HepG2 (cell line): Measurements from ENCODE around the gene DDAH2. TPM values are rescaled to one million over a fixed set of nuclear protein-coding genes. Genes with fewer than 3 reads are reported as not detected.

Experiments
- ADNP ChIP-seq: sonication (generic); formaldehyde crosslinking; IDR thresholded peaks from 2 replicates; pipeline ENCODE4 v1.4.0; 2020; ENCODE audit warnings: missing genetic modification reagents
- AKAP8 ChIP-seq: sonication (generic); formaldehyde crosslinking; IDR thresholded peaks from 2 replicates; pipeline ENCODE4 v1.5.1; 2020; ENCODE audit warnings: mild to moderate bottlenecking, missing genetic modification reagents
- ARNTL ChIP-seq: sonication (generic); formaldehyde crosslinking; IDR thresholded peaks from 2 replicates; pipeline ENCODE4 v1.4.0; 2020; ENCODE audit warnings: mild to moderate bottlenecking, missing genetic modification reagents
- BRD4 ChIP-seq: sonication (generic); formaldehyde crosslinking; IDR thresholded peaks from 2 replicates; pipeline ENCODE4 v1.4.0; 2020; ENCODE audit warnings: missing genetic modification reagents
- EZH2 ChIP-seq: conservative IDR thresholded peaks from 2 replicates; pipeline ENCODE4 v1.6.1; 2012; ENCODE audit warnings: mild to moderate bottlenecking, low read depth, low read length, moderate library complexity
- FOSL1 ChIP-seq: sonication (generic); formaldehyde crosslinking; IDR thresholded peaks from 2 replicates; pipeline ENCODE4 v1.9.0; 2021; ENCODE audit warnings: missing genetic modification reagents, borderline replicate concordance
- FUBP1 ChIP-seq: sonication (generic); formaldehyde crosslinking; IDR thresholded peaks from 2 replicates; pipeline ENCODE4 v1.5.1; 2020; ENCODE audit warnings: missing genetic modification reagents, mild to moderate bottlenecking, borderline replicate concordance
- GTF3A ChIP-seq: sonication (generic); formaldehyde crosslinking; conservative IDR thresholded peaks from 2 replicates; pipeline ENCODE4 v1.4.0; 2020; ENCODE audit warnings: mild to moderate bottlenecking, missing genetic modification reagents
- KDM5A ChIP-seq: fragments of 200-600 bp; sonication (generic); IDR thresholded peaks from 2 replicates; pipeline ENCODE4 v1.7.0; 2018; ENCODE audit warnings: antibody characterized with exemption, mild to moderate bottlenecking, low read length, borderline replicate concordance
- KMT2A ChIP-seq: sonication (generic); formaldehyde crosslinking; IDR thresholded peaks from 2 replicates; pipeline ENCODE4 v1.4.0; 2020; ENCODE audit warnings: missing genetic modification reagents
- MNT ChIP-seq: fragments of 450-650 bp; IDR thresholded peaks from 2 replicates; pipeline ENCODE4 v1.6.1; 2016
- PITX1 ChIP-seq: sonication (generic); formaldehyde crosslinking; IDR thresholded peaks from 2 replicates; pipeline ENCODE4 v1.5.1; 2020; ENCODE audit warnings: mild to moderate bottlenecking, missing genetic modification reagents
- PRPF4 ChIP-seq: fragments of 200-400 bp; formaldehyde crosslinking; IDR thresholded peaks from 2 replicates; pipeline ENCODE4 v1.6.1; 2016; ENCODE audit warnings: low read length, low read depth; ENCODE audit not compliant: poor library complexity, severe bottlenecking
- SP5 ChIP-seq: IDR thresholded peaks from 2 replicates; pipeline ENCODE4 v1.6.1; 2016; ENCODE audit warnings: low read depth, borderline replicate concordance
- ZBTB14 ChIP-seq: sonication (generic); formaldehyde crosslinking; IDR thresholded peaks from 2 replicates; pipeline ENCODE4 v1.4.0; 2020; ENCODE audit warnings: missing genetic modification reagents
- ZBTB26 ChIP-seq: IDR thresholded peaks from 2 replicates; pipeline ENCODE4 v1.6.1; 2016; ENCODE audit warnings: missing compliant biosample characterization, missing genetic modification reagents, borderline replicate concordance
- ZFP90 ChIP-seq: sonication (generic); formaldehyde crosslinking; IDR thresholded peaks from 2 replicates; pipeline ENCODE4 v1.8.0; 2022; ENCODE audit warnings: missing genetic modification reagents, mild to moderate bottlenecking, inconsistent platforms, borderline replicate concordance
- ZNF574 ChIP-seq: sonication (generic); formaldehyde crosslinking; IDR thresholded peaks from 2 replicates; pipeline ENCODE4 v1.4.0; 2020; ENCODE audit warnings: missing genetic modification reagents
- ZSCAN22 ChIP-seq: sonication (generic); formaldehyde crosslinking; IDR thresholded peaks from 2 replicates; pipeline ENCODE4 v1.4.0; 2020; ENCODE audit warnings: mild to moderate bottlenecking, missing genetic modification reagents
- polyA plus RNA-seq, 8 experiments: library from polyadenylated mRNA; depleted of rRNA in 3 of 8; stranded (reverse) in 7 of 8; unstranded in 1 of 8; fragments of >200 nt; fragmentation: Illumina TruSeq in 4 of 8; extraction: Trizol in 4 of 8; gene quantifications; 2 replicates each; pipeline versions ENCODE4 v1.2.1 to v1.2.3, GENCODE V29; 2011 to 2016; ENCODE audit warnings: low read depth in 4 of 8, missing spikeins in 1 of 8, mixed read lengths in 1 of 8; ENCODE audit not compliant: insufficient read depth in 1 of 8
- total RNA-seq, 5 experiments: library from RNA; depleted of rRNA; stranded (reverse); fragments of >200 nt; fragmentation: Illumina TruSeq; extraction: Trizol; gene quantifications; 2 replicates each; pipeline ENCODE4 v1.2.3, GENCODE V29; 2016; ENCODE audit warnings: low read depth in 1 of 5

DDAH2 gene
- total and polyA plus RNA-seq, 2 of the 13 experiments (the other 11 are each of a cell fraction or from before 2014, with no cell fraction given), result 16.4 to 21.1 TPM

GRCh38 chr6:31737315-31737990, 8.4 kb upstream of the DDAH2 start (continued):
- 0 out of 2 replicates have a peak, but pooled peaks have one; percentile 19 for TF ChIP-seq ZNF574 (CRISPR knock-in tag)
- no peak for TF ChIP-seq AKAP8 (CRISPR knock-in tag)
- no peak for TF ChIP-seq ZBTB14 (CRISPR knock-in tag)
- TF ChIP-seq ZFP90, result peak; percentile 12; the same call in 1 of the 2 replicates
- TF ChIP-seq SP5, result peak; percentile 99
- no peak for TF ChIP-seq ZBTB26 (CRISPR knock-in tag)
- no peak for TF ChIP-seq FUBP1 (CRISPR knock-in tag)
- peak; percentile 99 for TF ChIP-seq PITX1
- no peak for TF ChIP-seq GTF3A
- no peak for TF ChIP-seq ARNTL (CRISPR knock-in tag)
- no peak for TF ChIP-seq MNT
- TF ChIP-seq FOSL1 (CRISPR knock-in tag), result no peak
- TF ChIP-seq KMT2A (CRISPR knock-in tag), result no peak; the same call in 1 of the 2 replicates
- no peak for TF ChIP-seq ADNP (CRISPR knock-in tag)
- no peak for TF ChIP-seq ZSCAN22 (CRISPR knock-in tag)
- TF ChIP-seq KDM5A, result no peak
- TF ChIP-seq BRD4 (CRISPR knock-in tag), result peak; percentile 61; the same call in 1 of the 2 replicates
- no peak for TF ChIP-seq EZH2
- TF ChIP-seq PRPF4, result peak; percentile 87
